HUES6 (cell line): Measurements from ENCODE around the gene MYEF2.

Experiments used
- H3K27ac ChIP-seq: 2 replicates; pipeline ENCODE4 v1.7.0; 2013; ENCODE audit warnings: low read depth, mild to moderate bottlenecking, low read length, inconsistent platforms
- H3K27me3 ChIP-seq: 2 replicates; pipeline ENCODE4 v1.6.1; 2013; ENCODE audit warnings: low read length; ENCODE audit not compliant: control insufficient read depth, insufficient read depth
- H3K36me3 ChIP-seq: 2 replicates; pipeline ENCODE4 v1.6.1; 2013; ENCODE audit warnings: low read length; ENCODE audit not compliant: control insufficient read depth, insufficient read depth
- H3K4me1 ChIP-seq: 2 replicates; pipeline ENCODE4 v1.6.1; 2013; ENCODE audit warnings: low read length; ENCODE audit not compliant: control insufficient read depth, insufficient read depth
- H3K4me3 ChIP-seq: 2 replicates; pipeline ENCODE4 v1.5.1; 2013; ENCODE audit warnings: low read depth, low read length
- H3K9ac ChIP-seq: one replicate; pipeline ENCODE4 v1.6.1; 2013; ENCODE audit warnings: mild to moderate bottlenecking, low read length
- H3K9me3 ChIP-seq: 2 replicates; pipeline ENCODE4 v1.6.1; 2013; ENCODE audit warnings: low read depth, low read length; ENCODE audit not compliant: control insufficient read depth, insufficient read depth

Gene MYEF2

DNA sequence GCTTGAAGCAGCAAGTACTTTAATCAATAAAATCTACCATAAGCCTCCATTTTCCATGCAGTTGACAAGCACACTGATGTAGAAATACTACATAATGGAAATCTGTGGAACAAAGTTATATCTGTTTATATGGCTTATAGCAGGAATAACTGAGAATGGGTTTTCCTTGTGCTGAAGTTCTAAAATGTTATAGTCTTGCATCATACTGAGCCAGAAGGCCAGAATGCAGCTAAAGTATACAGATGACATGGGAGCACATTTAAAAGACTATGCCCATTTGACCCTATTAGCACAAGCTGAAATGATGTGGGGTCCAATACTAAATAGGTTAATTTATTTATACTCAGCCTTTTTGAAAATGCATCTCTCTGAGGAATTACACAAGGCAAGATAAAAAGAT lies 32.2 kb downstream of the MYEF2 start:
- no peaks in the 10 kb centered on the region for H3K27me3 ChIP-seq
- H3K9ac ChIP-seq = no peak overlapping the region
- H3K27ac ChIP-seq = no peak overlapping the region
- no peak overlapping the region for H3K4me3 ChIP-seq
- peaks cover 77% of the 10 kb centered on the region for H3K36me3 ChIP-seq
- H3K4me1 ChIP-seq = peaks cover 14% of the 10 kb centered on the region
- no peaks in the 10 kb centered on the region for H3K9me3 ChIP-seq

DNA sequence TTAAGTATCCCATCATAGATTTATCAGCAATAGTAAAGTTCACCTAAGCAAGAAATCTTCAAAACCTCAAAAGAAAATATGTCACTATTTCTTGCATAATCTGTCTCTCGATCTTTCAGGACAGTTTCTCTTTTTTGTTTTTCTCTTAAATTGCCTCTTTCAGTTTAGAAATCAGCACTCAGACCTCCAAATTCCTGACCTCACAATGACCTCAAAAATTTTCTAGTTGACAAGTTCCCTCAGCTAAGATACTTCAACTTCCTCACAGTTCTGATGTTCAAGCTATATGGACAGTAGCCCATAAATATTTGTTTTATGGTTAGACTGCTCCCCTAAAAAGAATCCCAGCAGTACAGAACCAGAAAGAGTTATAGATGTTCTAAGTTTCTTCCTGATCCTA lies 33.2 kb downstream of the MYEF2 start:
- Histone ChIP-seq H3K27ac (no peak overlapping the region), H3K4me1 (peaks cover 3% of the 10 kb centered on the region; the same call in 1 of the 2 replicates), H3K36me3 (peaks cover 70% of the 10 kb centered on the region), H3K9ac (no peak overlapping the region), H3K27me3 (no peaks in the 10 kb centered on the region), H3K9me3 (no peaks in the 10 kb centered on the region), H3K4me3 (no peak overlapping the region)

DNA sequence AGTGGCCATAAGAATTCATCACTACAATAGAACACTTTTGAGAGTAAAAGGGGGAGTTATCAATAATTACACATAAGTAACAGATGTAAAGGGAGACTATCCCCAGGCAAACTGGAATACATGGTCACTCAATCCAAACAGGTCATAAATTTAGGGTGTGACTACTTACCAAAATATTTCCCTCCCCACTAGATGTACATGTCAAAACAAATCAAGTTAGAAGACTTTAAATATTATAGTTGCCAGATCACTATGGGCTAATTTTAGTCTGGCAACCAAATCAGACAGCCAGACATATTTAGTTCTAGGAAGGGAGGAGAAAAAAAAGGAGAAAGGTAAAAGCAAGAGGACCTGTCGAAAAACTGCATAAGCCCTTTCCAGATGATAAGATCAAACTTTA lies 34.2 kb downstream of the MYEF2 start:
- H3K36me3 ChIP-seq = peaks cover 66% of the 10 kb centered on the region
- no peaks in the 10 kb centered on the region for H3K27me3 ChIP-seq
- no peak overlapping the region for H3K9ac ChIP-seq
- no peaks in the 10 kb centered on the region for H3K4me1 ChIP-seq
- no peak overlapping the region for H3K27ac ChIP-seq
- H3K4me3 ChIP-seq = no peak overlapping the region
- H3K9me3 ChIP-seq = no peaks in the 10 kb centered on the region

DNA sequence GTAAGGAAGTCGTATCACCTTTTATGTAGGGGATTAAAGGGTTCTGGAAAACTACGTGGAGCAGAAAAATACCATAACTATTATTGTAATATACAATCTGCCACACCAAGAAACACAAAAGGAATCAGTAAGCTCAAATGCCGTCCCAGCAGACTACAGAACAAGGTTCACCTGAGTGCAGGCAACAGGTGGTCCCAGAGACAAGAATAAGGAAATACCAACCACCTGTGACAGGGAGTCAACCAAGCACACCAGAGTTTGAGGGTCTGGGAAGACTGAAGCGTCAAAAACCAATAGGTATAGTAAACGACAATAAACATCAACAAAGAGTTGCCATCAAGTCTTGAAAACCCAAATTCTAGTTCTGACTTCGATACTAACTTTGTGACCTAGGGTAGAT lies 45.2 kb downstream of the MYEF2 start:
- Histone ChIP-seq H3K27ac (no peak overlapping the region), H3K9ac (no peak overlapping the region), H3K9me3 (no peaks in the 10 kb centered on the region), H3K4me3 (no peak overlapping the region), H3K4me1 (no peaks in the 10 kb centered on the region), H3K36me3 (no peaks in the 10 kb centered on the region), H3K27me3 (no peaks in the 10 kb centered on the region)

DNA sequence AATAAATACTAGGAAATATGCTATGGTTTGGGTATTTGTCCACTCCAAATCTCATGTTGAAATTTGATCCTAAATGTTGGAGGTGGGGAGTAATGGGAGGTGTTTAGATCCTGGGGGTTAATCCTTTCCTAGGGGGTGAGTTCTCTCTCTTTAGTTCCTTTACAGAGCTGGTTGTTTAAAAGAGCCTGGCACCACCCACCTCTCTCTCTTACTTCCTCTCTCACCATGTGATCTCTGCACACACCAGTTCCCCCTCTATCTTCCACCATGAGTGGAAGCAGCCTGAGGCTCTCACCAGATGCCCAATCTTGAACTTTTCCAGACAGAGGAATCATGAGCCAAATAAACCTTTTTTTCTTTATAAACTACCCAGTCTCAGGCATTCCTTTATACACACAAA lies 46.8 kb downstream of the MYEF2 start:
- H3K4me3 ChIP-seq = no peak overlapping the region
- no peaks in the 10 kb centered on the region for H3K36me3 ChIP-seq
- no peaks in the 10 kb centered on the region for H3K4me1 ChIP-seq
- H3K27ac ChIP-seq = no peak overlapping the region
- H3K9me3 ChIP-seq = no peaks in the 10 kb centered on the region
- no peaks in the 10 kb centered on the region for H3K27me3 ChIP-seq
- H3K9ac ChIP-seq = no peak overlapping the region

DNA sequence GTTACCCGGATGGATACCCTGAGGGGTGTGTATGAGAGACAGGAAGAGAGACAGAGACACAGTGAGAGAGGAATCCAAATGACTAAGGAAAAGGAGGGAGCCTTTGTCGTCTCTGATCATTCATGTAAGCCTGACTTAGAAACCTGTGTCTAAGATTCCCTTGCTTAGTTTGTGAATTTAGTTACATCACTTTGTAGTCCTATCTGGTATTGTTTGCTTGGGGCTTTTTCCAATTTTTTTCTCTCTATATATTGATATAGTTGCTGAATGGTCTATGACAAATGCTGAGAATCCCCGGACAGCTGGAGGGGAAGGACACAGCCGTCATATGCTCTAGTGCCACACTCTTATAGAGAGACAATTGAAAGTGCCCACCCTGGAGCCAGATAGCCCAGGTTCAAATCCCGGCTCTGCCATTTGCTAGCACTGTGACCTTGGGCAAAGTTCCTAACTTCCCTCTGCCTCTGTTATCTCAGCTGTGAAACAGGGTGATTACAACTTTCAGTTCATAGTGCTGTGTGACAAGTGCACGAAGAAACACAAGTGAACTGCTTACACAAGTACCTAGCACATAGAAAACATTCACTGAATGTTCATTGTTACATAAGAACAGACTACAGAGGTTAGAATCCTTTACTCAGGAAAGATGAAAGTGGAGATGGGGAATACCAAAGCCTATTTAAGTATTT lies 51.3 kb downstream of the MYEF2 start:
- H3K4me3 ChIP-seq = no peak overlapping the region
- no peaks in the 10 kb centered on the region for H3K36me3 ChIP-seq
- no peaks in the 10 kb centered on the region for H3K27me3 ChIP-seq
- H3K9me3 ChIP-seq = no peaks in the 10 kb centered on the region
- no peaks in the 10 kb centered on the region for H3K4me1 ChIP-seq
- H3K9ac ChIP-seq = no peak overlapping the region
- H3K27ac ChIP-seq = no peak overlapping the region

DNA sequence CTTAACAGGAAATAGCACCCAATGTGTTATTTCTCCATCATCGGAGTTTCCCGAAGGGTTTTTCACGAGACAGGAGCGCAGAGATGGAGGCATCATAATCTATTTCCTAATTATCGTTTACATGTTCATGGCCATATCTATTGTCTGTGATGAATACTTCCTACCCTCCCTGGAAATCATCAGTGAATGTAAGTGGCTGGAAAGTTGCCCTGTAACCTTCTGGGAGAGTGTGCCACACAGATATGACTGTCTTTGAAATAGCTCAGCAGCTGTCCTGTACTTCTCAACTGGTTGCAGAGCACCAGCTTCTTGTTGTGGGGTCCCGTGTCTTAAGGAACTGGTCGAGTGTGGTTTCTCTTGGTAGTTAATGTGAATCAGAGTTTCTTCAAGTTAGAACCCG lies 56.2 kb downstream of the MYEF2 start:
- Histone ChIP-seq H3K9ac (no peak overlapping the region), H3K9me3 (no peaks in the 10 kb centered on the region), H3K4me3 (no peak overlapping the region), H3K27ac (no peak overlapping the region), H3K4me1 (no peaks in the 10 kb centered on the region), H3K36me3 (no peaks in the 10 kb centered on the region), H3K27me3 (no peaks in the 10 kb centered on the region)

DNA sequence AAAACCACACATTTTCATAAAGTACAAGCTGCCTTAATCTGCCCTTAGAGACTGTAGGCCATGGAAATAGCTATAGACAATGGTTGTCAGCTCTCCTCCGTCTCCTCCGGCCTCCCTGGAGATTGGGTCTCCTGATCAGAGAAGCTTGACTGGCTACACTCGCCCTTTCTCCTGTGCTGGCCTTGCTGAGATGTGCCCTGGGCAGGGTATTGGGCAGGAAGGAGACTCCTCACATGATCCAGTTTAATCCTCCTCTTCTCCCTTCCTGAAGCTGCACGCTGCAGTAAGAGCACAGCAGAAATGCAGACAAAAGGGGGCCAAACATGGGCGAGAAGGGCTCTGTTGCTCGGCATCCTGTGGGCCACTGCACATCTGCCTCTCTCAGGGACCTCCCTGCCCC lies 57.4 kb downstream of the MYEF2 start, which contains the start of gene SLC24A5:
SLC24A5 (plus strand) TSS at position 246 of the 400 bp plus-strand sequence; CDS start at position 301, 55 bp downstream.
- Histone ChIP-seq H3K36me3 (no peaks in the 10 kb centered on the region), H3K4me3 (no peak within 1 kb of the TSS), H3K9ac (no peak within 1 kb of the TSS), H3K27me3 (no peaks in the 10 kb centered on the region), H3K27ac (no peak within 1 kb of the TSS), H3K9me3 (no peaks in the 10 kb centered on the region), H3K4me1 (no peaks in the 10 kb centered on the region)

DNA sequence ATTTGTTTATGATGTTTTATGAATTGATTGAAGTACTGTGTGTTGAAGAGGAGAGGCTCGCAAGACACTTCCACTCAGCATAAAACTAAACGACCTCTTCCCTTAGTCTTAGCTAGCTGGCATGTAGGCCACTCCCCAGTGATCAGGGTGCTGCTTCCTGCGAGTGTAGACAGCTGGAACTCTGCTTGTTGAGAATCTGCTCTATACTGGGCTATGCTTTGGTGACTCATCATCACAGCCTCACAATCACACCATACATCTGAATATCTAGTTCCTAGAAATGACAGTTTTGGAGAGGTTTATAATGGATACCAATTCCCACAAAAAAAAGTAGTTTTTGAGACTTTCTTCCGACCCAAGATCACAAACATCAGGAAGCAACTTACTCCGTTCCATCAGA lies 58.8 kb downstream of the MYEF2 start:
- Histone ChIP-seq H3K4me1 (no peaks in the 10 kb centered on the region), H3K27me3 (no peaks in the 10 kb centered on the region), H3K9ac (no peak overlapping the region), H3K4me3 (no peak overlapping the region), H3K36me3 (no peaks in the 10 kb centered on the region), H3K27ac (no peak overlapping the region), H3K9me3 (no peaks in the 10 kb centered on the region)

DNA sequence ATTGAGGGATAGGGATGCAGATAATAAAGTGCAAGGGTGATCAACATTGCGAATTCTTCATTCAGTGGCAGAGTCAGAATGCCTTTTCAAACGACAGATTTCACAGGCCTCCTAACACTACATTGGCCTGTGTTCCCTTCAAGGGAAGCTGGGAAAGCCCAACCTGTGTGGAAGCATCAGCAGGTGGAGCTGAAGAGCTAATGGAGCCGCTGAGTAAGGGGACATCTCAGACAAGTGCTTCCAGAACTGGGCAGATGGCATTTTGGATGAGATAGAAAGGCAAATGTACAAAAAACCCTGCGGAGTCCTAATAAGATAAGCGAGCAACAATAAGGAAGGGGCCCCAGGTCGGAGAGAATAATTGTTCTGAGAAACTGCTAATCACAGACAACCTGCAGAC lies 65.9 kb downstream of the MYEF2 start:
- no peaks in the 10 kb centered on the region for H3K9me3 ChIP-seq
- no peak overlapping the region for H3K27ac ChIP-seq
- no peak overlapping the region for H3K4me3 ChIP-seq
- H3K9ac ChIP-seq = no peak overlapping the region
- no peaks in the 10 kb centered on the region for H3K36me3 ChIP-seq
- peaks cover 6% of the 10 kb centered on the region; the same call in 1 of the 2 replicates for H3K4me1 ChIP-seq
- no peaks in the 10 kb centered on the region for H3K27me3 ChIP-seq

DNA sequence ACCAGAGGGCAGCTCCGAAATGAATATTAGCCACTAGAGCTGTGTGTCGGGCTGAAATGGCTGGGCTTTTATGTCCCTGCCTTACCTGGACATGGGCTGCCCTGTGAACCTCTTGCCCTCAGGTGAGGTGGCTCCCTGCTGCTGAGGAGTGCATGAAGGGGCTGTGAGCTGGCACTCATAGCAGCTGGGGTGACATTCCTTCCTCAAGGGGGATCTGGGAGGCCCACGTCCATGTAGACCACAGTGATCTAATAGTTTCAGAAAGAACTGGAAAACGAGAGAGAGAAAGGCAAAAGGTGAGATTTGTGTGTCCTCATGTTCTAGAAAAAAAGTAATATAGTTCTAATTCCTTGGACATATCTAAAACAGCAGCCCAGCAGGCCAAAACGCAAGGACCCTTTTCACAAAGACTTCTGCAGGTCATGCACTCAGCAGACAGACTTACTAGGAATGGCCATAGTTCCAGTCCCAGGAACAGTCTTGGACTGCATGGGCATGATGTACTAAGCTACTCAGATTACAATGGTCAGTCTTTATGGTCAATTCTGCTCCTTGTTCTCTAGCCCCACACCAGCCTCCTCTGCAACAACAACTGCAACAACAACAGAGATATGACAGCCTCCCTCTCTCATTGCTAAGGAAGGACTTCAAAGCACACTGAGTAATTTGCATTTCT lies 68.1 kb downstream of the MYEF2 start:
- Histone ChIP-seq H3K9ac (no peak overlapping the region), H3K27me3 (no peaks in the 10 kb centered on the region), H3K4me3 (no peak overlapping the region)

More for the DNA sequence above, 68.1 kb downstream of the MYEF2 start:
- Histone ChIP-seq H3K36me3 (no peaks in the 10 kb centered on the region), H3K27ac (no peak overlapping the region), H3K4me1 (peaks cover 6% of the 10 kb centered on the region; the same call in 1 of the 2 replicates), H3K9me3 (no peaks in the 10 kb centered on the region)
